ENCODE data around the gene TRIM17. TPM values are rescaled to one million over a fixed set of nuclear protein-coding genes. Genes with fewer than 3 reads are reported as not detected.

TRIM17 gene
- total RNA-seq, 1 donor from 2014 or later: 6.1 TPM

GRCh38 chr1:228398741-228399461 is 17.8 kb downstream of the TRIM17 start:
- peaks cover 1% of the 10 kb centered on the region for H3K36me3 ChIP-seq (ENCODE audit: control insufficient read depth, insufficient read depth, low read length)
- TF ChIP-seq, protein P1, sequence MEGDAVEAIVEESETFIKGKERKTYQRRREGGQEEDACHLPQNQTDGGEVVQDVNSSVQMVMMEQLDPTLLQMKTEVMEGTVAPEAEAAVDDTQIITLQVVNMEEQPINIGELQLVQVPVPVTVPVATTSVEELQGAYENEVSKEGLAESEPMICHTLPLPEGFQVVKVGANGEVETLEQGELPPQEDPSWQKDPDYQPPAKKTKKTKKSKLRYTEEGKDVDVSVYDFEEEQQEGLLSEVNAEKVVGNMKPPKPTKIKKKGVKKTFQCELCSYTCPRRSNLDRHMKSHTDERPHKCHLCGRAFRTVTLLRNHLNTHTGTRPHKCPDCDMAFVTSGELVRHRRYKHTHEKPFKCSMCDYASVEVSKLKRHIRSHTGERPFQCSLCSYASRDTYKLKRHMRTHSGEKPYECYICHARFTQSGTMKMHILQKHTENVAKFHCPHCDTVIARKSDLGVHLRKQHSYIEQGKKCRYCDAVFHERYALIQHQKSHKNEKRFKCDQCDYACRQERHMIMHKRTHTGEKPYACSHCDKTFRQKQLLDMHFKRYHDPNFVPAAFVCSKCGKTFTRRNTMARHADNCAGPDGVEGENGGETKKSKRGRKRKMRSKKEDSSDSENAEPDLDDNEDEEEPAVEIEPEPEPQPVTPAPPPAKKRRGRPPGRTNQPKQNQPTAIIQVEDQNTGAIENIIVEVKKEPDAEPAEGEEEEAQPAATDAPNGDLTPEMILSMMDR (IDR thresholded peaks at IDR 0.05; ENCODE audit: insufficient read depth, low read length, poor library complexity, severe bottlenecking): no peak

DNA sequence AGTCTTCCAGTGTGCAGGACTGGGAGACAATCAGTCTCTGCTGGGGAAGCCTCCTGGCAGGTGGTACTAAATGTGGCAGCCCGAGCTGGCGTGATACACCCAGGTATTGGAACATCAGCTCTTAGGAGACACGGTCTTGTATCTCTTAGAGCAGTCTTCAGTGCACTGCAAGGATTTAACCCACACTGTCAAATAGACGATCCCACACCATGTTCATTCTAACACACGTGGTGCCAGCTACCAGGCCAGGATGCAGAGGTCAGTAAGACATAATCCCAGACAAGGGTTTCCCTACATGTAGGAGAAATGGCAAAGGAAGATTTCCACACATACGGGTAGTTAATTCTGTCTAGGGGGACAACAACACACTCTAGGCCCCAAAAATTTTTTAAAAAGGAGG is 18.7 kb downstream of the TRIM17 start:
- TF ChIP-seq, protein P1 (IDR thresholded peaks at IDR 0.05; ENCODE audit: insufficient read depth, low read length, poor library complexity, severe bottlenecking): no peak
- no peak for DNase-seq (ENCODE audit: low read depth)
- peaks cover 1% of the 10 kb centered on the region for H3K36me3 ChIP-seq (ENCODE audit: control insufficient read depth, insufficient read depth, low read length)

More at GRCh38 chr1:228398741-228399461, 17.8 kb downstream of the TRIM17 start:
- no peak for DNase-seq (ENCODE audit: low read depth)
- no peaks in the 10 kb centered on the region for H3K27me3 ChIP-seq (ENCODE audit: control insufficient read depth, insufficient read depth, low read length)
- H3K4me3 ChIP-seq (ENCODE audit: low read depth, low read length): no peak overlapping the region

DNA sequence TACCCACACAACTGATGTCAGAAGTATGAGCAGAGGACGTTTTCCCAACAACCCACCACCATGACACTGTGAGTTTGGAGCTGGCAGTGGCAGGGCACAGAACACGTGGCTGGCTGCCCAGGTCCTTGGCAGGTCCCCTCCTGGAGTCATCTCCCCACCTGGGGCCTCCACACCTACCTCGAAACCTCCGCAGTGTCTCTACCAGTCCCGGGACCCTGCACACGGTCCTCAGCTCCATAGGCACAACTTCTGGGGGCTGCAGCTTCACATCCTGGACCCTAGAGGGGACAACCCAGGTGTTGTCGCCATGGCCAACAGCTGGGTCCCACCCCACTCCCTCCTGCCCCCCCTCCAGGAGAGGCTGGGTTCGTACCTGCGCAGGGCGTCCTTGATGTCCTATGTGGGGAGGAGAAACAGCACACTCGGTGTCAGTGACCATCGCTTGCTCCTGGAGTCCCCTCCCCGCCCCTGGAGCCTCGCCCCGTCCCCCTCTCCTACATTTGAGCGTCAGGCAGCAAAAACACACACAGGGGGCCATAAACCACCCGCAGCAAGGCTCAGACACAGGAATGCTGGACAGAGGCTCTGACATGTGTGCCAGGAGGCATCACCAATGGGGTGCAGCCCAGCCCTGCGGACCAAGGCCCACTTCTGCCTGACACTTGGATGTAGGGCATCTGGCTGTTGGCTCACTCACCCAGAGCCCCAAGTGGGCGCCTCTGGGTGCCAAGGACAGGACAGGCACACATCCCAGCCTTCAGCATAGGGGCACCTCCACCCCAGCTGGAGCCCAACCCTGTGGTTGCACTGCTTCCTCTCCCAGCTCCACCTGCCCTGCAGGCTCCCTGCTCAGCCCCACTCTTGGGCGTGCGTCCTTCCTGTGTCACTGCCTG is 19.6 kb downstream of the TRIM17 start:
- no peak for DNase-seq (ENCODE audit: low read depth)
- Histone ChIP-seq H3K4me3 (ENCODE audit: low read depth, low read length) (no peak overlapping the region), H3K36me3 (ENCODE audit: control insufficient read depth, insufficient read depth, low read length) (peaks cover 1% of the 10 kb centered on the region), H3K27me3 (ENCODE audit: control insufficient read depth, insufficient read depth, low read length) (no peaks in the 10 kb centered on the region)
- TF ChIP-seq, protein P1 (IDR thresholded peaks at IDR 0.05; ENCODE audit: insufficient read depth, low read length, poor library complexity, severe bottlenecking): no peak

More for the DNA sequence above, 18.7 kb downstream of the TRIM17 start:
- no peaks in the 10 kb centered on the region for H3K27me3 ChIP-seq (ENCODE audit: control insufficient read depth, insufficient read depth, low read length)
- H3K4me3 ChIP-seq (ENCODE audit: low read depth, low read length): no peak overlapping the region

- TF ChIP-seq, protein P1 (IDR thresholded peaks at IDR 0.05; ENCODE audit: insufficient read depth, low read length, poor library complexity, severe bottlenecking): no peak
- no peak overlapping the region for H3K4me3 ChIP-seq (ENCODE audit: low read depth, low read length)
- no peaks in the 10 kb centered on the region for H3K27me3 ChIP-seq (ENCODE audit: control insufficient read depth, insufficient read depth, low read length)
- DNase-seq (ENCODE audit: low read depth): no peak
- peaks cover 1% of the 10 kb centered on the region for H3K36me3 ChIP-seq (ENCODE audit: control insufficient read depth, insufficient read depth, low read length)
Observed at GRCh38 chr1:228394571-228395394, 21.9 kb downstream of the TRIM17 start.

DNA sequence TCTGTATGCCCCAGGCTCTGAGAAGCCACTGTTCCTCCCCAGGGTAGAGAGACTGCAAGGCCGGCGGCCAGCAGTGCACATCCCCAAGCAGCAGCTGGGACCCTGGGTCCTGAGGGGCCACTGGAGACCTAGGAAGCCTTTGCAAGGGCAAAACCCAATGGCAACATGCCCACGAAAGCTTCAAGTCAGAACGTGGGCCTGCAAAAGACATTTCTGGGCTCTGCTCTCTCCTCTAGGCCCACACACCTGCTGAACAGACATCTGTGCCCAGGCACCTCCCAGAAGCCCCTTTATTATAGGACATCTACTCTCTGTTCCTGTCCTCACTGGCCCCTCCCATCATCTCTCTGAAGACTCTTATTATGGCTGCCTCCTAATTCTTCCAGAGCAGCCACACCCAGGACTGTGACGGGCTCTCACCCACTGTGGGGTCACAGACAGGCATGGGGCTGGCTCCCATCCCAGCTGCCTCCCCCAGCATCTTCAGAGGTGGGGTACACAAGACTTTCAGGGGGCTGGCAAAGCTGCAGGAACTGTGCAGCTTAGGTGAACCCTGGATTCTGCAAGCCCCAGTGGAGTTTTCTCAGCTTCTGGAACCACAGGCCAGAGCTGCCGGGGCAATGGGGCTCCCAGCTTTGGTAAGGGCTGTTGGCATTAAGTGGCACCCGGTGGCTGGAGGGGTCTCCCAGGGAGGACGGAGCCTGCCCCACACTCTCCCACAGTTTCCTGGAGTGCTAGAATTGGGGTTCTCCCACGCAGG is 22.7 kb downstream of the TRIM17 start:
- no peak overlapping the region for H3K4me3 ChIP-seq (ENCODE audit: low read depth, low read length)
- TF ChIP-seq, protein P1 (IDR thresholded peaks at IDR 0.05; ENCODE audit: insufficient read depth, low read length, poor library complexity, severe bottlenecking): no peak
- peaks cover 1% of the 10 kb centered on the region for H3K36me3 ChIP-seq (ENCODE audit: control insufficient read depth, insufficient read depth, low read length)
- no peaks in the 10 kb centered on the region for H3K27me3 ChIP-seq (ENCODE audit: control insufficient read depth, insufficient read depth, low read length)
- no peak for DNase-seq (ENCODE audit: low read depth)

Measured in kidney epithelial cell (primary cell).